A673 (cell line): ENCODE data around the gene FCGR3A. TPM values are rescaled to one million over a fixed set of nuclear protein-coding genes. Genes with fewer than 3 reads are reported as not detected.
"Not testable (repeated sequence)": the region's sequence is repeated elsewhere in the genome, so short reads cannot be mapped to it uniquely, and the experiment has no call there.

Experiments
- Bru-seq: library from RNA; stranded (reverse); fragments of 400-500 nt; gene quantifications from one replicate; lab custom pipeline; 2021; lab: Mats Ljungman, UMichigan
- BruChase-seq, 2 experiments: library from RNA; stranded (reverse); fragments of 400-500 nt; gene quantifications; one replicate each; lab custom pipeline; 2021; lab: Mats Ljungman, UMichigan
- BruUV-seq: library from RNA; stranded (reverse); fragments of 400-500 nt; replicated peaks from 2 replicates; lab custom pipeline; 2021; lab: Mats Ljungman, UMichigan
- CTCF ChIA-PET: fragments of 300-600 bp; sonication (Branson Sonifier 250); formaldehyde crosslinking; loops from one replicate; lab custom pipeline; 2022; ENCODE audit warnings: antibody characterized with exemption; lab: Charles Lee
- POLR2A ChIA-PET: fragments of 300-600 bp; sonication (Branson Sonifier 250); formaldehyde crosslinking; loops from one replicate; lab custom pipeline; 2022; ENCODE audit warnings: antibody characterized with exemption; ENCODE audit not compliant: low non-redundant PET; lab: Charles Lee
- DNase-seq: peaks from one replicate; pipeline ENCODE4 v3.0.0-alpha.2; 2015; ENCODE audit warnings: low spot score
- H3K27ac ChIP-seq: fragments of 200-600 bp; sonication (generic); 2 replicates; pipeline ENCODE4 v1.5.1; 2016; ENCODE audit warnings: mixed run types, low read depth, mild to moderate bottlenecking, mixed read lengths, antibody characterized with exemption, low read length; ENCODE audit not compliant: poor library complexity, severe bottlenecking
- H3K27me3 ChIP-seq: fragments of 200-600 bp; sonication (generic); replicated peaks from 2 replicates; pipeline ENCODE4 v1.6.1; 2017; ENCODE audit warnings: mixed run types, low read depth, mild to moderate bottlenecking, mixed read lengths, antibody characterized with exemption, low read length; ENCODE audit not compliant: insufficient read depth, poor library complexity
- H3K36me3 ChIP-seq: fragments of 200-600 bp; sonication (generic); 2 replicates; pipeline ENCODE4 v1.6.1; 2016; ENCODE audit warnings: mixed run types, mild to moderate bottlenecking, mixed read lengths, antibody characterized with exemption, low read length; ENCODE audit not compliant: insufficient read depth, poor library complexity, severe bottlenecking
- H3K4me1 ChIP-seq: fragments of 200-600 bp; sonication (generic); 2 replicates; pipeline ENCODE4 v1.6.1; 2017; ENCODE audit warnings: mixed run types, mild to moderate bottlenecking, mixed read lengths, antibody characterized with exemption, low read length; ENCODE audit not compliant: insufficient read depth, poor library complexity, severe bottlenecking
- H3K4me3 ChIP-seq: fragments of 200-600 bp; sonication (generic); 2 replicates; pipeline ENCODE4 v1.5.1; 2016; ENCODE audit warnings: low read depth, mixed run types, mild to moderate bottlenecking, mixed read lengths, low read length; ENCODE audit not compliant: poor library complexity, severe bottlenecking
- H3K9me3 ChIP-seq: fragments of 200-600 bp; sonication (generic); 2 replicates; pipeline ENCODE4 v1.6.1; 2016; ENCODE audit warnings: mixed run types, low read depth, mild to moderate bottlenecking, mixed read lengths, antibody characterized with exemption, low read length; ENCODE audit not compliant: poor library complexity, severe bottlenecking
- EZH2 ChIP-seq: fragments of 200-600 bp; sonication (generic); IDR thresholded peaks from 2 replicates; pipeline ENCODE4 v1.6.1; 2017; ENCODE audit warnings: borderline replicate concordance, low read depth, mild to moderate bottlenecking, mixed read lengths, antibody characterized with exemption, low read length; ENCODE audit not compliant: poor library complexity, severe bottlenecking
- intact Hi-C: fragments of 100-400 bp; cut with micrococcal nuclease; formaldehyde crosslinking; loops from one replicate; pipeline ENCODE4 v1.10.0; 2022; ENCODE audit not compliant: unreplicated experiment
- long read RNA-seq: library from polyadenylated mRNA; stranded (forward); transcript quantifications from one replicate; pipeline ENCODE4 v2.0.0, GENCODE V29; 2022
- total RNA-seq: library from RNA; stranded (reverse); gene quantifications from 2 replicates; pipeline ENCODE4 v1.2.3, GENCODE V29; 2021
- TF ChIP-seq, protein P1 (sequence below): fragments of 300-800, 200-600 bp; sonication (generic); conservative IDR thresholded peaks from 2 replicates; pipeline ENCODE4 v1.5.1; 2017; ENCODE audit warnings: low read depth, mild to moderate bottlenecking, antibody characterized with exemption, low read length, moderate library complexity, mixed read lengths

Gene FCGR3A
- not detected in 2 replicates for total RNA-seq
- not detected for Bru-seq, nascent RNA
- BruChase-seq, experiment 1, labeled RNA remaining after a 2-hour chase: not detected
- not detected for BruChase-seq, experiment 2, labeled RNA remaining after a 6-hour chase
- long read RNA-seq: 0 reads

DNA sequence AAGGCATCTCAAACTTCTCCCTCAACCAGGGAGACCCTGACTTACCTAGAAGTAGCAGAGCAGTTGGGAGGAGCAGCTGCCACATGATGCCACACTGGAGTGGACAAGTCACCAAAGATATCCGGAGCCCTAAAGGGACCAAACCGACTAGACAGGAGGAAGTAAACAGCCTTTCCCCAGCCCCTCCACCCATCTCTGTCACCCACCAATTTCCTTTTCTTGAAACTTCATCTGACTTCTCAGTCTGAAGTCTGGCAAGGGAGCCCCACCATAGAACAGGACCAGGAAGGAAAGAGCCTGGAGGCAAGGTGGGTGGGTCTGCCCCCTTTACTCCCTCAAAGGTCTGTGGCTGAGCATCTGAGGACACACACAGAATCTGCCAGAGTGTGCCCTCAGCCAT, at the start of gene FCGR3A:
Gene FCGR3A (minus strand): TSS at position 167 of the 400 bp plus-strand sequence. CDS start 82 bp downstream, at position 85.
- POLR2A ChIA-PET: no interaction called here
- BruUV-seq: no TSS peak
- CTCF ChIA-PET: no interaction called here
- H3K4me1 ChIP-seq: no peaks in the 10 kb centered on the region
- H3K4me3 ChIP-seq: no peak within 1 kb of the TSS
- DNase-seq: no peak
- intact Hi-C loops: no loop called here
- no peak within 1 kb of the TSS for H3K27ac ChIP-seq
- no peaks in the 10 kb centered on the region for H3K36me3 ChIP-seq
- no peaks in the 10 kb centered on the region for H3K27me3 ChIP-seq
- TF ChIP-seq EZH2: no peak
- TF ChIP-seq, protein P1, sequence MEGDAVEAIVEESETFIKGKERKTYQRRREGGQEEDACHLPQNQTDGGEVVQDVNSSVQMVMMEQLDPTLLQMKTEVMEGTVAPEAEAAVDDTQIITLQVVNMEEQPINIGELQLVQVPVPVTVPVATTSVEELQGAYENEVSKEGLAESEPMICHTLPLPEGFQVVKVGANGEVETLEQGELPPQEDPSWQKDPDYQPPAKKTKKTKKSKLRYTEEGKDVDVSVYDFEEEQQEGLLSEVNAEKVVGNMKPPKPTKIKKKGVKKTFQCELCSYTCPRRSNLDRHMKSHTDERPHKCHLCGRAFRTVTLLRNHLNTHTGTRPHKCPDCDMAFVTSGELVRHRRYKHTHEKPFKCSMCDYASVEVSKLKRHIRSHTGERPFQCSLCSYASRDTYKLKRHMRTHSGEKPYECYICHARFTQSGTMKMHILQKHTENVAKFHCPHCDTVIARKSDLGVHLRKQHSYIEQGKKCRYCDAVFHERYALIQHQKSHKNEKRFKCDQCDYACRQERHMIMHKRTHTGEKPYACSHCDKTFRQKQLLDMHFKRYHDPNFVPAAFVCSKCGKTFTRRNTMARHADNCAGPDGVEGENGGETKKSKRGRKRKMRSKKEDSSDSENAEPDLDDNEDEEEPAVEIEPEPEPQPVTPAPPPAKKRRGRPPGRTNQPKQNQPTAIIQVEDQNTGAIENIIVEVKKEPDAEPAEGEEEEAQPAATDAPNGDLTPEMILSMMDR: no peak
- no peaks in the 10 kb centered on the region for H3K9me3 ChIP-seq

DNA sequence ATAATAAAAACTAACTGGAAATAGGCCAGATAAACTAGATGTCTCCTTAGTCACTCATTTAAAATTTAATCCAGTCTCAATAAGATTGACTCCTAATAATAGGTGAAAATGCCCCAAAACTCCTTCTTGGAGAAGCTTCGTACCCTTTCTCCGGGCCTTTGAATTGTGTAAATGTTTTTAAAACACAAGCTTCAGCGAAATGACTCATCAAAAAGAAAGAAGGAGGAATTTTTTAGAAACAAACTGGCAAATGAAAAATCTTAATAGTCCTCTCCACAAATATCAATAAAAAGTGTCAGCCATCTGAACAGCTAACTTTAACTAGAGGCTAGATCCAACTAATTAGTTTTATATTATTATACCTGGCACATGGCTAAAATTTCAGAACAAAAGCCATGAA, 47.5 kb upstream of the FCGR3A start:
- POLR2A ChIA-PET, intact Hi-C loops, H3K27me3 ChIP-seq, H3K4me1 ChIP-seq, H3K4me3 ChIP-seq, DNase-seq, H3K9me3 ChIP-seq, CTCF ChIA-PET, BruUV-seq, H3K27ac ChIP-seq, H3K36me3 ChIP-seq: not testable (repeated sequence)

GRCh38 chr1:161595583-161595982, 46.0 kb upstream of the FCGR3A start:
- POLR2A ChIA-PET, H3K36me3 ChIP-seq, intact Hi-C loops, DNase-seq, CTCF ChIA-PET, H3K4me1 ChIP-seq, BruUV-seq, H3K9me3 ChIP-seq, H3K4me3 ChIP-seq, H3K27me3 ChIP-seq, H3K27ac ChIP-seq: not testable (repeated sequence)

DNA sequence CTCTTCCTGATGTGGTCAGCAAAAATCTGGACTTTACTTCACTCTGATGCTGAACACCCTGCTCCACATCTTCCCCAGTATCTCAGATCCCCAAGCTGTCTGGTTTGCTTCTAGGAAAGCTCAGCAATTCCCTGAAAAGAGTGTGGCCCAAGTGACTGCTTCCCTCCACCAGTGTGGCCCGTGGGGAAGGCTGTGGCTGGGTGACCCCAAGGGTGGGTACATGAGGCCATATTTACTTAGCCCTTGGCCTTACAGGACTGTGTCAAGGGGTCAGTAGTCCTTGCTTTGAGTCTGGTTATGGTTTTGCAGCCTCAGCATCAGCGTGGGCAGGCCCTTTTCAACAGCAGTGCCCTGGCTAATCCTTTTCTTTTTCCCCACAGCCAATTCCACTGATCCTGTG, 45.6 kb upstream of the FCGR3A start:
- H3K4me1 ChIP-seq, H3K36me3 ChIP-seq, H3K27ac ChIP-seq, H3K4me3 ChIP-seq, DNase-seq, BruUV-seq, intact Hi-C loops, POLR2A ChIA-PET, CTCF ChIA-PET, H3K9me3 ChIP-seq, H3K27me3 ChIP-seq: not testable (repeated sequence)

- BruUV-seq, POLR2A ChIA-PET, H3K27me3 ChIP-seq, CTCF ChIA-PET, H3K36me3 ChIP-seq, H3K4me1 ChIP-seq, DNase-seq, intact Hi-C loops, H3K9me3 ChIP-seq, H3K4me3 ChIP-seq, H3K27ac ChIP-seq: not testable (repeated sequence)
Measured at GRCh38 chr1:161594269-161594984, 44.8 kb upstream of the FCGR3A start.

DNA sequence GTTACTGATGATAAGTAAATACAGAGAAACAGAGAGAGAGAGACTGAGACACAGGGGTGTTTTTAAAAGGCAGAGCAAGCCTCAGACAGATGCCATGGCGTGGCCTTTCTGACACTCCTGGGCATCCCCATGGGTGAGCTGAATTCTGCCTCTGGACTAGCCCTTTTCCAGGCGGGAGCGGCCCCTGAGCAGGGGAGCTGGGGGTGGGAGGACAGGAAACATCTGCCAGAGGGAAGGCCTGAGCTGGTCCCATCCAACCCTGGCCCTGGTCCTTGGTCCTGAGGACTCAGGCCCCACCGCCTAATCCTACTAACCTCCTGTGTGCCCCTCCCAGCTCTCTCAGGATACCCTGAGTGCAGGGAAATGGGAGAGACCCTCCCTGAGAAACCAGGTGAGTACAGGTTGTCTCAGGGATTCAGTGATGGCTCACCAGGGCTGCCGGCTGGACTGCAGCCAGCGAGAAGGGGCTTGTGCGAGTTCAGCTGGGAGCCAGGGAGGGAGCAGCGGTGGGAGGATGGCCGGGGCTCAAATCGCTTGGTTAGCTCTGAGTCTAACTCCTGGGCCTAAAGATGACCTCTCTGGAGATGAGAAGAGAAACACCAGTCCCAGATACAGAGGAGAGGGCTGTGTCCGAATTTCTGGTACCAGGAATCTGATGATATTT, 43.6 kb upstream of the FCGR3A start:
- BruUV-seq, POLR2A ChIA-PET, CTCF ChIA-PET, H3K27me3 ChIP-seq, H3K36me3 ChIP-seq, H3K4me1 ChIP-seq, intact Hi-C loops, H3K4me3 ChIP-seq, H3K9me3 ChIP-seq, DNase-seq, H3K27ac ChIP-seq: not testable (repeated sequence)
